Esophagus squamous epithelium (tissue), 5 donors: ENCODE data around the gene GRK5. TPM values are rescaled to one million over a fixed set of nuclear protein-coding genes. Genes with fewer than 3 reads are reported as not detected.
"Not testable (repeated sequence)": the region's sequence is repeated elsewhere in the genome, so short reads cannot be mapped to it uniquely, and the experiment has no call there.

Experiments
- DNase-seq: peaks from one replicate; lab custom pipeline; 2025; lab: John Stamatoyannopoulos, UW
- H3K27ac ChIP-seq, 4 donors: fragments of 200-600 bp; sonication (generic); one replicate each; pipeline ENCODE4 v1.5.1; 2016 to 2019; ENCODE audit warnings: mild to moderate bottlenecking in 1 of 4
- H3K27me3 ChIP-seq, 4 donors: fragments of 200-600 bp; sonication (generic); 1 replicate in 3 of 4; 2 replicates in 1 of 4; pipeline versions ENCODE4 v1.5.1 to v1.6.0; 2017 to 2021; ENCODE audit warnings: antibody characterized with exemption in 1 of 4
- H3K36me3 ChIP-seq, 3 donors: fragments of 200-600 bp; sonication (generic); one replicate each; pipeline ENCODE4 v1.5.1; 2016 to 2019
- H3K4me1 ChIP-seq, 3 donors: fragments of 200-600 bp; sonication (generic); one replicate each; pipeline ENCODE4 v1.5.1; 2017 to 2019
- H3K4me3 ChIP-seq, 4 donors: fragments of 200-600 bp; sonication (generic); 1 replicate in 3 of 4; 2 replicates in 1 of 4; pipeline ENCODE4 v1.5.1; 2016 to 2019; ENCODE audit warnings: mild to moderate bottlenecking in 2 of 4, moderate library complexity in 1 of 4
- H3K9me3 ChIP-seq, 3 donors: fragments of 200-600 bp; sonication (generic); one replicate each; pipeline ENCODE4 v1.5.1; 2016 to 2019
- POLR2A ChIP-seq, 4 donors: fragments of 450-650 bp; IDR thresholded peaks; one replicate each; pipeline ENCODE4 v1.6.1; 2017; ENCODE audit warnings: antibody characterized with exemption in 4 of 4, mild to moderate bottlenecking in 4 of 4, moderate library complexity in 3 of 4
- WGBS, 2 donors: methylation state at CpG; one replicate each; pipeline ENCODE4 v1.1.5; 2018; 5-methylcytosine and 5-hydroxymethylcytosine counted together
- intact Hi-C: fragments of 100-400 bp; cut with DNase I; formaldehyde crosslinking; loops from one replicate; pipeline ENCODE4 v1.15.0; 2022
- total RNA-seq, 4 donors: library from RNA; depleted of rRNA; stranded (reverse); fragments of >200 nt; gene quantifications; one replicate each; pipeline ENCODE4 v1.1.0, GENCODE V29; 2016
- TF ChIP-seq, protein P1 (sequence below), 6 experiments: fragments of 450-650 bp in 4 of 6; fragments of 200-600 bp in 2 of 6; sonication (generic) in 2 of 6; IDR thresholded peaks; one replicate each; pipeline ENCODE4 v1.5.1; 2016 to 2019; ENCODE audit warnings: antibody characterized with exemption in 6 of 6, mild to moderate bottlenecking in 4 of 6, moderate library complexity in 4 of 6
- donor health status: DM: yes; HTN: yes; CAD: no.

GRK5 gene
- total RNA-seq, 4 donors from 2014 or later, result 2.4 to 18.9 (median 6.3) TPM

DNA sequence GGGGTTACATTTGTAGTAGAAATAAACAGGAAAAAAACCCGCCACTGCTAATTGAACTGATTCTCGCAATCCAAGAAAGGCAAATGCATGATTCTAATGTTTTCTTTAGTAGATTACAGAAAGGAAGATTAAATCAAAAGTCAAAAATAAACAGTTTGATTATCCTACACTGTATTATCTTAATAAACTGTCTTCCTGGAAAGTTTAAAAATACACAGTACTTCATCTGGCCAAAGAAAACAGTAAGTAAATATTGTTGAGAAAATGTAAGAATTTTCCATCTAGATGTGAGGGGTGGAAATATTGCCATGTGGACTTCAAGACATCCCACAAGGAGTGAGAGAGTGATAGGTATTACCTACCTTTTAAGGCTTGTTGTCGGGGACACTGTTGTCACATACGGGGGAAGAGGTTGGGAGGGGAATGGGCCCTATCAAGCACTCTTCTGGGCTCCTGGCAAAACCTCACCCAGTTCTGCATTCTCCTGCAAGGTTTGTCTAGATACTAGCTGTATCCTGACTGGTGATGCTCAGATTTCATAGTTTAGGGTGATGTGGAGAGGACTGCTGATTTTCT lies 17.8 kb downstream of the GRK5 start:
- intact Hi-C loops, result no loop called here
- WGBS, 2 donors, result 59 to 84% methylated on average over 4 of the region's 4 CpGs
- peaks cover 0 to 45% (median 26%) of the 10 kb centered on the region in 3 donors for H3K4me1 ChIP-seq
- DNase-seq, result no peak
- TF ChIP-seq POLR2A (IDR thresholded peaks at IDR 0.05), result no peak
- TF ChIP-seq, protein P1, sequence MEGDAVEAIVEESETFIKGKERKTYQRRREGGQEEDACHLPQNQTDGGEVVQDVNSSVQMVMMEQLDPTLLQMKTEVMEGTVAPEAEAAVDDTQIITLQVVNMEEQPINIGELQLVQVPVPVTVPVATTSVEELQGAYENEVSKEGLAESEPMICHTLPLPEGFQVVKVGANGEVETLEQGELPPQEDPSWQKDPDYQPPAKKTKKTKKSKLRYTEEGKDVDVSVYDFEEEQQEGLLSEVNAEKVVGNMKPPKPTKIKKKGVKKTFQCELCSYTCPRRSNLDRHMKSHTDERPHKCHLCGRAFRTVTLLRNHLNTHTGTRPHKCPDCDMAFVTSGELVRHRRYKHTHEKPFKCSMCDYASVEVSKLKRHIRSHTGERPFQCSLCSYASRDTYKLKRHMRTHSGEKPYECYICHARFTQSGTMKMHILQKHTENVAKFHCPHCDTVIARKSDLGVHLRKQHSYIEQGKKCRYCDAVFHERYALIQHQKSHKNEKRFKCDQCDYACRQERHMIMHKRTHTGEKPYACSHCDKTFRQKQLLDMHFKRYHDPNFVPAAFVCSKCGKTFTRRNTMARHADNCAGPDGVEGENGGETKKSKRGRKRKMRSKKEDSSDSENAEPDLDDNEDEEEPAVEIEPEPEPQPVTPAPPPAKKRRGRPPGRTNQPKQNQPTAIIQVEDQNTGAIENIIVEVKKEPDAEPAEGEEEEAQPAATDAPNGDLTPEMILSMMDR (IDR thresholded peaks at IDR 0.05), result no peak
- no peaks in the 10 kb centered on the region for H3K9me3 ChIP-seq
- no peaks in the 10 kb centered on the region for H3K36me3 ChIP-seq
- no peak overlapping the region for H3K4me3 ChIP-seq
- peak overlapping the region in 3 of 4 donors; percentile 8 to 39 (median 37) for H3K27ac ChIP-seq
- no peaks in the 10 kb centered on the region for H3K27me3 ChIP-seq

GRCh38 chr10:119227825-119228224 lies 20.5 kb downstream of the GRK5 start:
- Histone ChIP-seq H3K4me3 (no peak overlapping the region), H3K27ac (no peak overlapping the region), H3K9me3 (no peaks in the 10 kb centered on the region), H3K36me3 (no peaks in the 10 kb centered on the region), H3K4me1 (peaks cover 0 to 32% (median 17%) of the 10 kb centered on the region in 3 donors), H3K27me3 (no peaks in the 10 kb centered on the region)
- intact Hi-C loops, result no loop called here
- TF ChIP-seq, protein P1 (IDR thresholded peaks at IDR 0.05), result no peak
- no peak for TF ChIP-seq POLR2A (IDR thresholded peaks at IDR 0.05)
- WGBS, 2 donors, result 79 to 90% methylated on average over 6 of the region's 6 CpGs
- DNase-seq, result no peak

DNA sequence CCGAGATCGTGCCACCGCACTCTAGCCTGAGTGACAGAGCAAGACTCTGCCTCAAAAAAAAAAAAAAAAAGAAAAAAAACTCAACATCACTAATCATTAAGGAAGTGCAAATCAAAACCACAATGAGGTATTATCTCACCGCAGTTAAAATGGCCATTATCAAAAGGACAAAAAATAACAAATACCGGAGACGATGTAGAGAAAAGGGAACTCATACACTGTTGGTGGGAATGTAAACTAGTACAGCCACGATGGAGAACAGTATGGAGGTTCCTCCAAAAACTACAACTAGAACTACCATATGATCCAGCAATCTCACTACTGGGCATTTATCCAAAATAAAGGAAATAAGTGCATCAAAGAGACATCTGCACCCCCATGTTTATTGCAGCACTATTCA lies 24.3 kb downstream of the GRK5 start:
- no peak overlapping the region for H3K27ac ChIP-seq
- intact Hi-C loops, result no loop called here

DNA sequence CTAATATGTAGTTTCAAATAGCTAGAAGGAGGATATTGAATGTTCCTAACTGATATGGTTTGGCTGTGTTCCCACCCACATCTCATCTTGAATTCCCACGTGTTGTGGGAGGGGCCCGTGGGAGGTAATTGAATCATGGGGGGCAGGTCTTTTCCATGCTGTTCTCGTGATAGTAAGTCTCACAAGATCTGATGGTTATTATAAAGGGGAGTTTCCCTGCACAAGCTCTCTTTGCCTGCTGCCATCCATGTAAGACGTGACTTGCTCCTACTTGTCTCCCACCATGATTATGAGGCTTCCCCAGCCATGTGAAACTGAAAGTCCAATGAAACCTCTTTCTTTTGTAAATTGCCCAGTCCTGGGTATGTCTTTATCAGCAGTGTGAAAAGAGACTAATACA lies 25.1 kb downstream of the GRK5 start:
- Histone ChIP-seq H3K27ac (peak overlapping the region in 1 of 4 donors; percentile 46), H3K4me1 (peaks cover 5 to 51% (median 38%) of the 10 kb centered on the region in 3 donors)
- H3K9me3 ChIP-seq, H3K4me3 ChIP-seq, H3K36me3 ChIP-seq, DNase-seq, intact Hi-C loops, H3K27me3 ChIP-seq: not testable (repeated sequence)
- 57 to 65% methylated on average over 4 of the region's 4 CpGs for WGBS, 2 donors

More for the DNA sequence above, 24.3 kb downstream of the GRK5 start:
- Histone ChIP-seq H3K4me1 (peaks cover 5 to 43% (median 30%) of the 10 kb centered on the region in 3 donors), H3K36me3 (no peaks in the 10 kb centered on the region), H3K27me3 (no peaks in the 10 kb centered on the region), H3K4me3 (no peak overlapping the region), H3K9me3 (no peaks in the 10 kb centered on the region)
- TF ChIP-seq, protein P1 (IDR thresholded peaks at IDR 0.05), result no peak
- TF ChIP-seq POLR2A (IDR thresholded peaks at IDR 0.05), result no peak
- WGBS, 2 donors, result 73 to 84% methylated on average over 7 of the region's 7 CpGs
- no peak for DNase-seq

GRCh38 chr10:119233123-119233820 lies 25.9 kb downstream of the GRK5 start:
- TF ChIP-seq, protein P1 (IDR thresholded peaks at IDR 0.05), result no peak
- no peak for TF ChIP-seq POLR2A (IDR thresholded peaks at IDR 0.05)
- peak overlapping the region in 3 of 4 donors; percentile 36 to 68 (median 46) for H3K27ac ChIP-seq
- no peaks in the 10 kb centered on the region for H3K36me3 ChIP-seq
- DNase-seq, result no peak
- no peaks in the 10 kb centered on the region for H3K9me3 ChIP-seq
- WGBS, 2 donors, result 72 to 83% methylated on average over 5 of the region's 5 CpGs
- peaks cover 5 to 60% (median 46%) of the 10 kb centered on the region in 3 donors for H3K4me1 ChIP-seq
- no peaks in the 10 kb centered on the region for H3K27me3 ChIP-seq
- no peak overlapping the region for H3K4me3 ChIP-seq
- intact Hi-C loops, result no loop called here
